HuH-7.5 (cell line): ENCODE data around the gene TBATA.

ENCODE experiments used
- DNase-seq: peaks from one replicate; pipeline ENCODE4 v3.0.0; 2011; ENCODE audit warnings: low spot score

TBATA gene

GRCh38 chr10:70809011-70809611 is 23.9 kb upstream of the TBATA start:
- DNase-seq = no peak

GRCh38 chr10:70807556-70807955 is 22.4 kb upstream of the TBATA start:
- no peak for DNase-seq

DNA sequence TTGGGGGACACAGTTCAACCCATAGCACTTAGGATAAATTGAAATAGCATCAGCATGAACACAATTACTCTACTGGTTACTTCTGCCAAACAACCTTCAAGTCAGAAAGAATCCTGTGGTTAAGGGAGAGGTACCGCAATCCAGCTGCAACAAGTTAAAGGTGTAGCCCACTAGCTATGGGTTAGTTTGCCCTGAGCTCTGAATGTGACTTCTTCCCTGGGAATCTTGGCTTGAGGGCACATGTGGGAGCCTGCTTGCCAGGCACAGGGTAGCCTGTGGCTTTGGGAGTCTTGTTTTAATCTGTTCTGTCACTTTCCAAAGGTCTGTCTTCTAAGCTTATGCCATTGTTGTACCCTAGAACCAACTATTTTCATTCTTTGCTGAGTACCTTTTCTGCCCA is 21.7 kb upstream of the TBATA start:
- no peak for DNase-seq

- no peak for DNase-seq
These were observed 20.5 kb upstream of the TBATA start for GRCh38 chr10:70805619-70806215.

DNA sequence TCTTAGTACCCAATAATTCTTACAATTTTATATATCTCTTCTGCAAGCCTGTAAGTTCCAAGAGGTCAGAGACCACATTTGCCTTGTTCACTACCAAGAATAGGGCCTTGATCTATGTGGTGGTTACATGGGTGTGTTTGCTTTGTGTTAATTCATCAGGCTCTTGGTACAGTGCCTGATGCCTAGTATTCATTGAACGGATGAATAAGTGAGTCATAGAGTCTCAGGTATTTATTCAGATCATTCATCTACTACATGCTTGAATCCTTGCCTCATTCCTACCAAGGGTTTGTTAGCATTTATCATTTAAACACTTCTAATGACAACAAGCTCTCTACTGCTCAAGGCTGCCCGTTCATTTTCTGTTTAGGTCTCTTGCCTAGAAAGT is 19.2 kb upstream of the TBATA start:
- DNase-seq = no peak

GRCh38 chr10:70803775-70804420 is 18.7 kb upstream of the TBATA start:
- no peak for DNase-seq

- no peak for DNase-seq
These were observed 16.7 kb upstream of the TBATA start for GRCh38 chr10:70801854-70802253.

DNA sequence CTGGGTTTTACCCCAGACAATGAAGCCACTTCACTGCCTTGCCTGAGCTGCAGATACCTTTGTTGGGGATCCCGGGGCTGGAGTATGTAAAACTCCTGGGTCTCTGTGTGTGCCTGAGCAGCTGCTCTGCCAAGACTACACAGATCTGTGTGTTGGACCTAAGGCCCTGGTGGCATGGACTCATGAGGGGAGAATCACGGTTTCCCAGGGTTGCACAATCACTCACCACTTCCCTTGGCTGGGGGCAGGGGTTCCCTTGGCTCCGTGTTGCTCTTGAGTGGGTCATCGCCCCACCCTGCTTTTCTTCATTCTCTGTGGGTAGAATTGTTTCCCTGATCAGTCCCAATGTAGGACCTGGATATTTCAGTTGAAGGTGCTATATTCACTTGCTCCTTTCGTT is 13.9 kb upstream of the TBATA start:
- no peak for DNase-seq

GRCh38 chr10:70797840-70798239 is 12.7 kb upstream of the TBATA start:
- DNase-seq = no peak

DNA sequence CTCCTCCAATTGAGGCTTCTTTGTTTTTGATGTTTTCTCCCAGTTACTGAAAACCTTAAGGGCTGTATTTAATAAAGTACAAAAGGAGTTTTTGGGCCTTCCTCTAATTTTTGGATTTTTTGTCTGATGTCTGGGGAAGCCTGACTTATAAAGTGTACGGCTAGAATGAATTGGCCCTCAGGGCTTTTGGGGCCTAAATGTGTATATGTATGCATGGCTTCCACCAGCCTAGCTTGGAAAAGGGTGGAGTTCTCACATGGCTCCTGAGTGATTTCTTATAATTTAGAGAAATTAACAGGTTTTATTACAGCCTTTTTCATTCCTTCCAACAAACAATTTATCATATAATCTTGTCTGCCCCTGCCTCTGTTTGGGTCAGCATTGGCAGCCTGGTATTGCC is 10.4 kb upstream of the TBATA start:
- no peak for DNase-seq

DNA sequence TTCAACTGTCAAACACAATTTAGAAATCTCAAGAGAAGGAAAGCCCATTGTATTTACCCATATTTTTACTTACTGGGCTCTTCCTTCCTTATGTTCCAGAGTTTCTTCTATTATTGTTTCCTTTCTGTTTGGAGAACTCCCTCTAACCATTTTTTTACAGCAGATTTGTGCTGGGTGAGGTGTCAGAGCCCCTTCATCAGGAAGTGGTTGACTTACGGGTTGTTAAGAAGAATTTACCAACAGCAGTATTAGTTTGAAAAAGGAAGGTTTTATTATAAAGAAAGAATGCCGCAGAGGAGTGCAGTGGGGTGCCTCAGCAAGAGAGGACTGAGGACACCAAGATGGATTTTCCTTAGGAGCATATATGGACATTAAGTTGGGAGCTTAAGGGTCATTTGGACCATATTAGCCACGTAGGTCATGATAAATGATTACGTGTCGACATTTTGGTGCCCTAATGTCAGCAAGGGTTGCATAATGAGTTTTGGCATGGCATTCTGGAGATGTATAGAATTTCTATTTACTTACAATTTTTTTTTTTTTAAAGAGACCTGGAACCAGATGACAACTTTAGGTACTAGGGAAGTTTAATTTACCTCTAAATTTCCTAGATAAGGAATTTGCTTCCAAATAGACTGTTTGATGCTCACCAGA is 6.3 kb upstream of the TBATA start:
- no peak for DNase-seq

- no peak for DNase-seq
These were observed 1.7 kb upstream of the TBATA start for GRCh38 chr10:70786799-70787415.

DNA sequence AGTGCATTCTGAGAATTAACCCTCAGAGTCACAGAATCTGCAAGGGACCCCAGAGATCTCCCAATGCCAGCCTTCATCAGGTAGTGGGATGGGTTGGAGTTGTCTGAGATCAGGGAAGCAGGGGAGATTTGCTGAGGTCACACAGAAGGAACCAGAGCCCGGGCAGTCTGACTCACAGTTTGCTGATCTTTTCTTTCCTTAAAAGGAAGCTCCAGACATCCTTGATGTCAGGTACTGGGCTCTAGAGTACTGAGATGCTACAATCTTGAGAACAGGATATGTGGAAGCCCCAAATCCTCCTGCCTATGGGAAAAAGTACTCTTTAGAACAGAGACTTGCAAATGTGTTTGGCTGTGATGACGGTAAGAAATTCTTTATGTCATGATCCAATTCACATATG is 706 bp downstream of the TBATA start:
- no peak for DNase-seq

DNA sequence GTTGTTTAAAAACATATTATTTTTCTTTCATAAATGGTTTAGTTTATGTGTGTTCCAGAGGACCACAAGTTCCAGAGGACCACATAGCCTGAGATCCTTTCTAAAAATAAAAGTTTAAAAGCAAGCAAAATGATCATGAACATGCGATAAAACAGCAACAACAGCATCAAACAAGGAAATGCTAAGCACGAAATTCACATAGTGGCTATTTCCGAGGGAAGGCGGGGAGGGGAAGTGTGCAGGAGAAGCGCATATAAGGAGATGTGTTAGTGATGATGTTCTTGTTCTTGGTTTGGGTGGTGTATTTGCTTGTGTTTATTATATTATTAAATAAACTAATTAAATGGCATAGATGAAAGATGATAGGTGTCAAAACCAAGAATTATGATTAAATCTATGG is 1.2 kb downstream of the TBATA start:
- DNase-seq = no peak

DNA sequence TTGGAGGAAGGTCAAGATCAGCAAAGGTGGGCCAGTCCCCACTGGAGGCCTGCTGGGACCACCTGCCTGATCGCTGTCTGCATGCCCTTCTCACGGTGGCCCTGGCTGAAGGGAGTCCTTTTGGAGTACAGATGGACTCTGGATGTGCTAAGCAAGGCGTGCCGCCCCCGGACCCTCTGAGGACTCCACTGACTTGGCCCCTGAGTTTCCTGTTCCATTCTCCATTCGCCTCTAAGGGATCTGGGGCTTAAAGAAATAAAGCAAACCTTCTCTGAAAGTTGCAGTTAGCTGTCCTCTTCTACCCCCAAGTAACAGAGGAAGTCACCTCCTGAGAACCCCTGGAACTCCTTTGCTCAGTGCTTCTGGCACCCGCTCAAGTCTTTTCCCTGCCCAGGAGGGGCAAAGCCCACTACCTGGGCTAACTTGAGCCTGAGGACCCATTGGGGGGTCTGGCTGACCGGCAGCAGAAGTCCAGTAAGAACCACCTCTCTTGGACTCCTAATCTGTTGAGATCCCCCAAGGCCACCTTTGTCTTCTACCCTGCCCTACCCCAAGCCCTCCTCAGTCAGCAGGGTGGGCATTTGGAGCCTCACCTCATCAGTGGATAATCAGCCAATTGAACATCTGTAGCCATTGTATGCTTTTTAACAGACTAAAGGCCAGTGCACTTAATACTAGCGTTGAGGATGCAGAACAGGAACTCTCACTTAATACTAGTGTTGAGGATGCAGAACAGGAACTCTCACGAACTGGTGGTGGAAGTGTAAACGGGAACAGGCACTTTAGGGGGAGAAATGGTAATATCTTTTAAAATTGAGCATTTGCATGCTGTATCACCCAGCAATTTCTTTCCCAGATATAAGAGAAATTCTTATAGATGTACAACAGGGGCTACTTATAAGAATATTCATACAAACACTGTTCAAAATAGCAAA is 2.2 kb downstream of the TBATA start:
- DNase-seq = no peak

DNA sequence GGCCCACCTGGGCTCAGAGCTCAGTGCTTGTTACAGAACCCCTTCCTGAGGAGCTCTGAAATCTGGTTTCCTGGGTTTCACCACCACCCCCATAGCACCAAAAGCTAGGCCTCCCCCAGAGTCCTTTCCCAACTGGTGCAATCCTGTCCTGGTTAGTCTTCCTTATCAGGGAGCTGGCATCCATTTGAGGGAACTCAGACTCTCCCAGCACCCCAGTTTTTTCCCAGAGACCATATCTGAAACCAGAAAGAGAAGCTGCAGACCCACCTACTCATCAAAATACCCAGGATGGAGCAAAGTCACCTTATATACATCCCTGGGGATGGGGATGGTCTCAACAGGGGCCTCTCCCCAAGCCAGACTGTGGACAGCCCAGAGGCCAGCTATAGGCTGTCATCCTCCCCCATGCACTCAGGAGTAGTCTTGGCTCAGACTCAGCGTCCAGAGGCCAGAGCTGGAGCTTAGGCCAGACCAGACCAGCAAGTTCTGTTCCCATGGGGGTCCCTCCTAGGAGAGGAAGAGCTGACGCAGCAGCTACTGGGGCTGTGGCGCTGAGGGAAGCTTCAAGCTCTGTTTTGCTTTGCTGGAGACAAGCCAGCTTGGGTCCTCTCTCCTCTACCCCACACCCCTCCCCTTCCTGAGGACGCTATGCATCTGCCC is 3.0 kb downstream of the TBATA start:
- no peak for DNase-seq

- no peak for DNase-seq
These were observed 3.6 kb downstream of the TBATA start for GRCh38 chr10:70781461-70782051.

GRCh38 chr10:70780772-70781171 is 4.4 kb downstream of the TBATA start:
- DNase-seq = no peak

- no peak for DNase-seq
These were observed 4.8 kb downstream of the TBATA start for GRCh38 chr10:70780370-70780760.

DNA sequence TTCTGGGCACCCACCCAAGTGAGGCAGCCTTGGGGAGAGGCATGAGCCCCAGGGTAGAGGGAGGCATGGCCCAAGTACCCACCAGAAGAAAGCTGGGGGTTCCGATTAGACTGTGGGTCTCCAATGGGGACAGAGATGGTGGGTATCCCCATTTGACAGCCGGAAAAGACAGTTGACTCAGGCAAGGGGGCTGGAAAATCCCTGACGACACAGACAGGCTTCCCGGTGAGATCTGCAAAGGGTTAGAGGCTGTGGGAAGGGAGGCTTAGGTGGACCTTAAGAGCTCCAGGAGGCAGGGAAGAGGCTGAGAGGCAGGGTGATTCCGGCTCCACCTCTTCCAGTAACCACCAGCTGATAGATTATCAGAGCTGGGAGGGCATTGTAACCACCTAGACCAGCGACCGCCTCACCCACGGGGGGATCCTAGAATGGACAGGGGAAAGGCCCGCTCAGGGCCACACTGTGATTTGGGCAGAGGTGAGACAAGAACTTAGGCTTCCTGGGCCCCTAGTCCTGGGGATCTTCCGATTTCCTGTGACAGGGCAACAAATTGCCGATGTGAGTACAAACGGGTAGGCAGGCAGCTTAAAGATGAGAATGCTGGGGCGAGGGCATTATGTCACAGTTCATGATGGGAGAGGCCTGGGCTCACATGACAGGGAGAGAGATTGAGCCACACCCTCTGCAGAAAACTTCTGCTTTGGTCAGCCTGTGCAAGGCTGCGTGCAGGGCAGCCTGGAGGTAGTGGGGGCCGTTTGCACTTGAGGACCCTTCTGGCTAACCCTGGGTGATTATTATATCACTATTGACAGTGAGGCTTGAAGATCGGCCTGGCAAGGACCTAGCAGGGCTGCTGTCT is 5.4 kb downstream of the TBATA start:
- no peak for DNase-seq
